Lung (tissue), 12 donors: ENCODE data around the gene CYP20A1. TPM values are rescaled to one million over a fixed set of nuclear protein-coding genes. Genes with fewer than 3 reads are reported as not detected.

Experiments
- ATAC-seq: fragments of 200-7000 bp; cut with Tn5 transposase; one replicate; pipeline ENCODE4 v1.9.1; 2020; ENCODE audit warnings: moderate number of reproducible peaks; ENCODE audit not compliant: insufficient read depth, low FRiP score
- DNase-seq, 3 donors: peaks; one replicate each; pipeline ENCODE4 v3.0.0-alpha.2; 2013 to 2017
- H3K27ac ChIP-seq, 2 donors: one replicate each; pipeline ENCODE4 v1.5.1; 2013; ENCODE audit warnings: mild to moderate bottlenecking in 2 of 2, moderate library complexity in 2 of 2, control low read depth in 1 of 2, inconsistent platforms in 1 of 2, low read depth in 1 of 2, low read length in 1 of 2
- H3K27me3 ChIP-seq, 3 donors: one replicate each; pipeline ENCODE4 v1.5.1; 2013; ENCODE audit warnings: low read length in 2 of 3; ENCODE audit not compliant: control insufficient read depth in 3 of 3, insufficient read depth in 3 of 3
- H3K36me3 ChIP-seq, 4 donors: one replicate each; pipeline ENCODE4 v1.5.1; 2013; ENCODE audit warnings: low read length in 4 of 4, mild to moderate bottlenecking in 1 of 4, moderate library complexity in 1 of 4; ENCODE audit not compliant: control insufficient read depth in 4 of 4, insufficient read depth in 4 of 4
- H3K4me1 ChIP-seq, 5 donors: one replicate each; pipeline ENCODE4 v1.5.1; 2013; ENCODE audit warnings: low read length in 5 of 5, mild to moderate bottlenecking in 2 of 5, moderate library complexity in 1 of 5; ENCODE audit not compliant: control insufficient read depth in 5 of 5, insufficient read depth in 5 of 5
- H3K4me3 ChIP-seq: one replicate; pipeline ENCODE4 v1.5.1; 2013; ENCODE audit warnings: mild to moderate bottlenecking, control low read depth, moderate library complexity
- H3K9ac ChIP-seq, 2 donors: one replicate each; pipeline ENCODE4 v1.5.1; 2013; ENCODE audit warnings: low read length in 2 of 2, control low read depth in 1 of 2; ENCODE audit not compliant: insufficient read depth in 1 of 2
- H3K9me3 ChIP-seq, 4 donors: one replicate each; pipeline ENCODE4 v1.5.1; 2013; ENCODE audit warnings: low read length in 3 of 4, mild to moderate bottlenecking in 1 of 4, moderate library complexity in 1 of 4; ENCODE audit not compliant: control insufficient read depth in 4 of 4, insufficient read depth in 3 of 4
- CTCF ChIP-seq: IDR thresholded peaks from 2 replicates; pipeline ENCODE4 v1.5.1; 2012; ENCODE audit warnings: mild to moderate bottlenecking; ENCODE audit errors: control extremely low read depth, extremely low read depth
- WGBS, 2 donors: extraction: QIAGEN DNeasy Blood & Tissue Kit; methylation state at CpG; one replicate each; pipeline ENCODE4 v1.1.7; 2013; 5-methylcytosine and 5-hydroxymethylcytosine counted together
- polyA plus RNA-seq, 2 donors: library from polyadenylated mRNA; stranded (reverse); fragments of 200-250 nt; gene quantifications; one replicate each; pipeline ENCODE4 v1.2.1, GENCODE V29; 2013
- total RNA-seq, 2 donors: library from RNA; depleted of rRNA in 1 of 2; stranded (reverse); fragments of >200 nt in 1 of 2; gene quantifications; one replicate each; pipeline ENCODE4 v1.2.1, GENCODE V29; 2014 to 2021
- donor health status: control.
- donor health status: control.
- donor health status: Bipolar disorder and iron deficiency.
- donor health status: healthy.
- donor health status: DM: yes; HTN: yes; CAD: no.

Gene CYP20A1
- total and polyA plus RNA-seq, 4 donors: 10.9 to 31.5 (median 21.0) TPM

- 1% methylated on average over 78 to 98 of the region's 98 CpGs for WGBS, 2 donors
- no peak for TF ChIP-seq CTCF
- H3K4me3 ChIP-seq: peak within 1 kb of the TSS; percentile 98
- H3K9ac ChIP-seq: peak within 1 kb of the TSS; percentile 96 to 99
- DNase-seq (peak; percentile 96 to 97 (median 96)), ATAC-seq (peak; percentile 90)
- no peaks in the 10 kb centered on the region for H3K9me3 ChIP-seq
- H3K27ac ChIP-seq: peak within 1 kb of the TSS; percentile 86 to 95
- H3K4me1 ChIP-seq: peaks cover 0 to 20% (median 3%) of the 10 kb centered on the region in 5 donors
- H3K27me3 ChIP-seq: no peaks in the 10 kb centered on the region
- no peaks in the 10 kb centered on the region for H3K36me3 ChIP-seq
These were observed 89.3 kb downstream of the CYP20A1 start, which contains the start of gene ABI2 for GRCh38 chr2:203327901-203328759. ABI2 (plus strand) TSS chr2:203328394; CDS start chr2:203328515, 121 bp downstream.

- no peak for TF ChIP-seq CTCF
- Histone ChIP-seq H3K36me3 (no peaks in the 10 kb centered on the region), H3K4me1 (peaks cover 0 to 20% (median 4%) of the 10 kb centered on the region in 5 donors), H3K9ac (peak overlapping the region; percentile 68 to 90), H3K27ac (peak overlapping the region; percentile 86 to 95), H3K4me3 (peak overlapping the region; percentile 98), H3K9me3 (no peaks in the 10 kb centered on the region), H3K27me3 (no peaks in the 10 kb centered on the region)
- WGBS, 2 donors: 2% methylated on average over 31 of the region's 31 CpGs
- DNase-seq (peak; percentile 58 to 66 (median 60)), ATAC-seq (peak; percentile 78)
These were observed 90.1 kb downstream of the CYP20A1 start for GRCh38 chr2:203328760-203329540.

- no peak for TF ChIP-seq CTCF
- H3K9ac ChIP-seq: no peak overlapping the region
- no peak overlapping the region for H3K27ac ChIP-seq
- DNase-seq: peak in 2 of 3 donors; percentile 27 to 37
- no peaks in the 10 kb centered on the region for H3K27me3 ChIP-seq
- H3K4me3 ChIP-seq: no peak overlapping the region
- no peaks in the 10 kb centered on the region for H3K36me3 ChIP-seq
- H3K4me1 ChIP-seq: peaks cover 0 to 20% (median 4%) of the 10 kb centered on the region in 5 donors
- no peaks in the 10 kb centered on the region for H3K9me3 ChIP-seq
- ATAC-seq: no peak
These were observed 91.6 kb downstream of the CYP20A1 start for GRCh38 chr2:203330434-203330833.
